ENCODE results near the gene ABLIM1.

The ABLIM1 gene

DNA sequence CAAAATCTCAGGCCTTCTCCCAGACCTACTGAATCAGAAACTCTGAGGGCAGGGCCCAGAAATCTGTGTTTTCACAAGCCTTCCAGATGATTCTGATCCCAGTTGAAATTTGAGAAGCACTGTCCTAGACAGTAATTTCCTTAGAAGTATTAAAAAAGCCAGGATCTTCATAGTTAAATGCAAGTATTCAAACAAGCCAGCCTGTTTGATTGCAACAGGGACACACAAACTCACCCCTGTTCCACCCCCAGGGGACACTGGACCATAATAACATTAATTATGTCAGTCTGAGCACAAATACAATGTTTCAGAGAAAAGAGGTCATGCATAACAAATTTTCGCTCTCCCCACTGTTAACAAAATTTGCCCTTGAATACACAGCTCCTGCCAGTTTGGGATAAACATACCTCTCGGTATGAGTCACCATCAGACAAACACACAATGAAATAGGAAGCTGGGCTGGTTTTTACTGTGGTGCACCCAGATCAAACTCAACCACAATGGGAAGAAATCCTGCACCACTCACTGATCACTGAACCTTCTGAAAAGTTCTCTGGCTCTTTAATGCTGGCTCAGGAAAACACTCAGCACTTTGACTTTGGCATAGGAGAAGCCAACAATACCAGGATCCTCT is 34.3 kb downstream of the ABLIM1 start (continued):
- TF ChIP-seq BCL11B (tag by site-specific recombination; IDR thresholded peaks at IDR 0.05; ENCODE audit: low read depth): no peak
- no peak for TF ChIP-seq ZNF311 (tag by site-specific recombination; IDR thresholded peaks at IDR 0.05; ENCODE audit: borderline replicate concordance)
- no peak for TF ChIP-seq ZFP69B (tag by site-specific recombination; IDR thresholded peaks at IDR 0.05)
- no peak for TF ChIP-seq ZNF416 (tag by site-specific recombination; IDR thresholded peaks at IDR 0.05)
- TF ChIP-seq ZNF654 (tag by site-specific recombination; IDR thresholded peaks at IDR 0.05; ENCODE audit: low read depth): no peak
- no peak for TF ChIP-seq GLI4 (tag by site-specific recombination; IDR thresholded peaks at IDR 0.05)
- no peak for TF ChIP-seq ZNF239 (tag by site-specific recombination; IDR thresholded peaks at IDR 0.05)
- no peak for TF ChIP-seq OVOL3 (tag by site-specific recombination; IDR thresholded peaks at IDR 0.05)
- TF ChIP-seq ZNF292 (tag by site-specific recombination; IDR thresholded peaks at IDR 0.05; ENCODE audit: borderline replicate concordance, low read depth): no peak
- TF ChIP-seq, protein P1, sequence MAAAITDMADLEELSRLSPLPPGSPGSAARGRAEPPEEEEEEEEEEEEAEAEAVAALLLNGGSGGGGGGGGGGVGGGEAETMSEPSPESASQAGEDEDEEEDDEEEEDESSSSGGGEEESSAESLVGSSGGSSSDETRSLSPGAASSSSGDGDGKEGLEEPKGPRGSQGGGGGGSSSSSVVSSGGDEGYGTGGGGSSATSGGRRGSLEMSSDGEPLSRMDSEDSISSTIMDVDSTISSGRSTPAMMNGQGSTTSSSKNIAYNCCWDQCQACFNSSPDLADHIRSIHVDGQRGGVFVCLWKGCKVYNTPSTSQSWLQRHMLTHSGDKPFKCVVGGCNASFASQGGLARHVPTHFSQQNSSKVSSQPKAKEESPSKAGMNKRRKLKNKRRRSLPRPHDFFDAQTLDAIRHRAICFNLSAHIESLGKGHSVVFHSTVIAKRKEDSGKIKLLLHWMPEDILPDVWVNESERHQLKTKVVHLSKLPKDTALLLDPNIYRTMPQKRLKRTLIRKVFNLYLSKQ (tag by site-specific recombination; IDR thresholded peaks at IDR 0.05; ENCODE audit: borderline replicate concordance): no peak
- no peak for TF ChIP-seq ZNF140 (tag by site-specific recombination; IDR thresholded peaks at IDR 0.05)
- no peak for TF ChIP-seq ZFP41 (tag by site-specific recombination; IDR thresholded peaks at IDR 0.05; ENCODE audit: borderline replicate concordance)
- TF ChIP-seq SP7 (tag by site-specific recombination; IDR thresholded peaks at IDR 0.05): peak; percentile 99
- no peak for TF ChIP-seq ZNF626 (tag by site-specific recombination; IDR thresholded peaks at IDR 0.05)
- TF ChIP-seq, protein P2, sequence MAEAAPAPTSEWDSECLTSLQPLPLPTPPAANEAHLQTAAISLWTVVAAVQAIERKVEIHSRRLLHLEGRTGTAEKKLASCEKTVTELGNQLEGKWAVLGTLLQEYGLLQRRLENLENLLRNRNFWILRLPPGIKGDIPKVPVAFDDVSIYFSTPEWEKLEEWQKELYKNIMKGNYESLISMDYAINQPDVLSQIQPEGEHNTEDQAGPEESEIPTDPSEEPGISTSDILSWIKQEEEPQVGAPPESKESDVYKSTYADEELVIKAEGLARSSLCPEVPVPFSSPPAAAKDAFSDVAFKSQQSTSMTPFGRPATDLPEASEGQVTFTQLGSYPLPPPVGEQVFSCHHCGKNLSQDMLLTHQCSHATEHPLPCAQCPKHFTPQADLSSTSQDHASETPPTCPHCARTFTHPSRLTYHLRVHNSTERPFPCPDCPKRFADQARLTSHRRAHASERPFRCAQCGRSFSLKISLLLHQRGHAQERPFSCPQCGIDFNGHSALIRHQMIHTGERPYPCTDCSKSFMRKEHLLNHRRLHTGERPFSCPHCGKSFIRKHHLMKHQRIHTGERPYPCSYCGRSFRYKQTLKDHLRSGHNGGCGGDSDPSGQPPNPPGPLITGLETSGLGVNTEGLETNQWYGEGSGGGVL (tag by site-specific recombination; IDR thresholded peaks at IDR 0.05): peak; percentile 34
- TF ChIP-seq GFI1B (tag by site-specific recombination; IDR thresholded peaks at IDR 0.05): no peak
- no peak for TF ChIP-seq ZNF76 (tag by site-specific recombination; IDR thresholded peaks at IDR 0.05; ENCODE audit: borderline replicate concordance, low read depth)
- TF ChIP-seq ZNF837 (tag by site-specific recombination; IDR thresholded peaks at IDR 0.05): no peak
- no peak for TF ChIP-seq SCRT1 (tag by site-specific recombination; IDR thresholded peaks at IDR 0.05; ENCODE audit: borderline replicate concordance)
- TF ChIP-seq ZNF585B (tag by site-specific recombination; IDR thresholded peaks at IDR 0.05): no peak
- no peak for TF ChIP-seq ZFHX2 (tag by site-specific recombination; conservative IDR thresholded peaks at IDR 0.05)
- TF ChIP-seq ZNF621 (tag by site-specific recombination; IDR thresholded peaks at IDR 0.05): no peak
- TF ChIP-seq, protein P3, sequence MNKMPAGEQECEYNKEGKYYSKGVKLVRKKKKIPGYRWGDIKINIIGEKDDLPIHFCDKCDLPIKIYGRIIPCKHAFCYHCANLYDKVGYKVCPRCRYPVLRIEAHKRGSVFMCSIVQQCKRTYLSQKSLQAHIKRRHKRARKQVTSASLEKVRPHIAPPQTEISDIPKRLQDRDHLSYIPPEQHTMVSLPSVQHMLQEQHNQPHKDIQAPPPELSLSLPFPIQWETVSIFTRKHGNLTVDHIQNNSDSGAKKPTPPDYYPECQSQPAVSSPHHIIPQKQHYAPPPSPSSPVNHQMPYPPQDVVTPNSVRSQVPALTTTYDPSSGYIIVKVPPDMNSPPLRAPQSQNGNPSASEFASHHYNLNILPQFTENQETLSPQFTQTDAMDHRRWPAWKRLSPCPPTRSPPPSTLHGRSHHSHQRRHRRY (tag by site-specific recombination; IDR thresholded peaks at IDR 0.05): no peak
- TF ChIP-seq, protein P4, sequence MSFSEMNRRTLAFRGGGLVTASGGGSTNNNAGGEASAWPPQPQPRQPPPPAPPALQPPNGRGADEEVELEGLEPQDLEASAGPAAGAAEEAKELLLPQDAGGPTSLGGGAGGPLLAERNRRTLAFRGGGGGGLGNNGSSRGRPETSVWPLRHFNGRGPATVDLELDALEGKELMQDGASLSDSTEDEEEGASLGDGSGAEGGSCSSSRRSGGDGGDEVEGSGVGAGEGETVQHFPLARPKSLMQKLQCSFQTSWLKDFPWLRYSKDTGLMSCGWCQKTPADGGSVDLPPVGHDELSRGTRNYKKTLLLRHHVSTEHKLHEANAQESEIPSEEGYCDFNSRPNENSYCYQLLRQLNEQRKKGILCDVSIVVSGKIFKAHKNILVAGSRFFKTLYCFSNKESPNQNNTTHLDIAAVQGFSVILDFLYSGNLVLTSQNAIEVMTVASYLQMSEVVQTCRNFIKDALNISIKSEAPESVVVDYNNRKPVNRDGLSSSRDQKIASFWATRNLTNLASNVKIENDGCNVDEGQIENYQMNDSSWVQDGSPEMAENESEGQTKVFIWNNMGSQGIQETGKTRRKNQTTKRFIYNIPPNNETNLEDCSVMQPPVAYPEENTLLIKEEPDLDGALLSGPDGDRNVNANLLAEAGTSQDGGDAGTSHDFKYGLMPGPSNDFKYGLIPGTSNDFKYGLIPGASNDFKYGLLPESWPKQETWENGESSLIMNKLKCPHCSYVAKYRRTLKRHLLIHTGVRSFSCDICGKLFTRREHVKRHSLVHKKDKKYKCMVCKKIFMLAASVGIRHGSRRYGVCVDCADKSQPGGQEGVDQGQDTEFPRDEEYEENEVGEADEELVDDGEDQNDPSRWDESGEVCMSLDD (tag by site-specific recombination; IDR thresholded peaks at IDR 0.05): no peak
- TF ChIP-seq, protein P5, sequence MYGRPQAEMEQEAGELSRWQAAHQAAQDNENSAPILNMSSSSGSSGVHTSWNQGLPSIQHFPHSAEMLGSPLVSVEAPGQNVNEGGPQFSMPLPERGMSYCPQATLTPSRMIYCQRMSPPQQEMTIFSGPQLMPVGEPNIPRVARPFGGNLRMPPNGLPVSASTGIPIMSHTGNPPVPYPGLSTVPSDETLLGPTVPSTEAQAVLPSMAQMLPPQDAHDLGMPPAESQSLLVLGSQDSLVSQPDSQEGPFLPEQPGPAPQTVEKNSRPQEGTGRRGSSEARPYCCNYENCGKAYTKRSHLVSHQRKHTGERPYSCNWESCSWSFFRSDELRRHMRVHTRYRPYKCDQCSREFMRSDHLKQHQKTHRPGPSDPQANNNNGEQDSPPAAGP (tag by site-specific recombination; IDR thresholded peaks at IDR 0.05): 0 out of 2 replicates have a peak, but pooled peaks have one; percentile 37
- peak; percentile 85 for TF ChIP-seq ZNF629 (tag by site-specific recombination; IDR thresholded peaks at IDR 0.05)
- TF ChIP-seq ZNF561 (tag by site-specific recombination; IDR thresholded peaks at IDR 0.05; ENCODE audit: borderline replicate concordance): peak; percentile 50; the same call in 1 of the 2 replicates
- TF ChIP-seq, protein P6, sequence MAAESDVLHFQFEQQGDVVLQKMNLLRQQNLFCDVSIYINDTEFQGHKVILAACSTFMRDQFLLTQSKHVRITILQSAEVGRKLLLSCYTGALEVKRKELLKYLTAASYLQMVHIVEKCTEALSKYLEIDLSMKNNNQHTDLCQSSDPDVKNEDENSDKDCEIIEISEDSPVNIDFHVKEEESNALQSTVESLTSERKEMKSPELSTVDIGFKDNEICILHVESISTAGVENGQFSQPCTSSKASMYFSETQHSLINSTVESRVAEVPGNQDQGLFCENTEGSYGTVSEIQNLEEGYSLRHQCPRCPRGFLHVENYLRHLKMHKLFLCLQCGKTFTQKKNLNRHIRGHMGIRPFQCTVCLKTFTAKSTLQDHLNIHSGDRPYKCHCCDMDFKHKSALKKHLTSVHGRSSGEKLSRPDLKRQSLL (tag by site-specific recombination; IDR thresholded peaks at IDR 0.05): no peak
- no peak for TF ChIP-seq ZNF274 (IDR thresholded peaks at IDR 0.05; ENCODE audit: low read length)
- no peak for TF ChIP-seq ZNF274 (tag by site-specific recombination; IDR thresholded peaks at IDR 0.05; ENCODE audit: borderline replicate concordance)
- no peak for TF ChIP-seq ZNF404 (tag by site-specific recombination; IDR thresholded peaks at IDR 0.05)
- no peak for TF ChIP-seq ZNF19 (tag by site-specific recombination; IDR thresholded peaks at IDR 0.05; ENCODE audit: low read depth)
